CD4-positive, alpha-beta T cell treated with Interleukin-10 for 1 hour (primary cell): Measurements from ENCODE around the gene CD2.

ENCODE experiments used
- DNase-seq: peaks from one replicate; pipeline ENCODE4 v3.0.0-alpha.2; 2020

CD2 gene

DNA sequence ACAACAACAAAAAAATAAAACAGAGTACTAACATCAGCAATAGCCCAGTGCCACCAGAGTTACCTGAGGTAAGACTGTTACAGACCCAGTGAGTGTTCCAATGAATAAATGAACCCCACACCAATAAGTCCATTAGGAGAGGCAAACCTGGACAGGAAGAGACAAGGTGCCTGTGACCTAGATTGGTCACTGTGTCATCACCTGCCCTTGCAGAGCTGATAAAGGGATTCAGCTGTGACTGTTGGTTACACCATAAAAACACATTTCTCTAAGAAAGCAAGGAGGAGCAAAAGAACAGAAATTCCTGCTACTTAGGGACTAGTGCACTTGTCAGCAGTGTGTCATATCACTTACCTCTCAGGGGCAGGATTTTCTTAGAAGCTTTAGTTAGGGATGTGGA is 37.5 kb downstream of the CD2 start:
- DNase-seq, result no peak

- DNase-seq, result no peak
Measured at GRCh38 chr1:116793357-116793935, 39.2 kb downstream of the CD2 start.

DNA sequence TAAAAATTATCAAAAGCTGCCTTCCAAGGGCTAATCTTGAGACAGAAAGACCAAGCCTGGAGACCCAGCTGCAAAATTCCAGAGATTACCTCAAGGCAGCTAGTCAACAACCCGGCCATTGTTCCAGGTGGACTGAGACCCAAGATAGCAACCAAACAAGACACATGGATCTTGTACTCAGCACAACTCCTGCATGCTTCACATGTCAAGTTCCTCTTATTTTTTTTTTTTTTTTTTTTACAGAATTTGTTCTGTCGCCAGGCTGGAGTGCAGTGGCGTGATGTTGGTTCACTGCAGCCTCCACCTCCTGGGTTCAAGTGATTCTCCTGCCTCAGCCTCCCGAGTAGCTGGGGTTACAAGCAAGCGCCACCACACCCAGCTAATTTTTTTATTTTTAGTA is 40.1 kb downstream of the CD2 start:
- DNase-seq, result no peak

DNA sequence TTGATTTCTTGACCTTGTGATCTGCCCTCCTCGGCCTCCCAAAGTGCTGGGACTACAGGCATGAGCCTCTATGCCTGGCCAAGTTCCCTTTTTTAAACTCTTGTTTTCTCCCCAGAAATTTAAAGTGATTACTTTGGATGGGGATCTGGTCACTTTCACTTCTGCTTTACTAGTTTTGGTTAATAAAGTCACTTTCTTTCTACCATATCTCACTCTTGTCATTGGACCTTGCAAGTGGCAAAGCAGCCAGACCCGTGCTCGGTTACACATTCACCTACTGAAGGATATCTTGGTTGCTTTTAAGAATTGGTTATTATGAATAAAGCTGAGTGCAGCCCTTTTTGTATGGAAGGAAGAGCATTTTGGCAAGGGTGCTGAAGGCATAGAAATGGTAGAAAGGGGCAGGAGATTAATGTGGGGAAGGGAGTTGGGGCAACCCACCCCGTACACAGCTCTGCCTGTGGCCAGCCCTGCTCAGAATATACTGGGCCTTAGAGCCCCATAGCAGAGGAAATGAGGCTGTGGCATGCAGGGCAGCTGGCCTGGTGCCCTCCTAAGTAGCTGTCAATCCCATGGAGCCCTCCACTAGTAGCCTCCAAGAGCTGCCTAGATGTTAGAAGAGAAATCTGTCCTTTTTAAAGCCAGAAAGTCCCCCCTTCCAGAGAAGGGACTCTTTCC is 40.7 kb downstream of the CD2 start:
- DNase-seq, result no peak

DNA sequence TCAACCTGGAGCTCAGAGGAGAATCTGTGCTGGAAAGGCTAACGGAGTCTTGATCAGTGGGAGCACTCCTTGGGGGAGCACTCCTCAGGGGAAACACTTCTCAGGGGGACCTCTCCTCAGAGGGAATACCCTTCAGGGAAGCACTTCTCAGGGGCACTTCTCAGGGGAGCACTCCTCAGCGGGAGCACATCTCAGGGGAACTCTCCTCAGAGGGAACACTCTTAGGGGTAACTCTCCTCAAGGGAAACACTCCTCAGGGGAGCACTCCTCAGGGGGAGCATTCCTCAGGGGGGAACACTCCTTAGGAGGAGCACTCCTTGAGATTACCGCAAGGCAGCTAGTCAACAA is 41.2 kb downstream of the CD2 start:
- DNase-seq, result no peak

- peak; percentile 34 for DNase-seq
Measured at GRCh38 chr1:116804736-116805135, 50.5 kb downstream of the CD2 start.

DNA sequence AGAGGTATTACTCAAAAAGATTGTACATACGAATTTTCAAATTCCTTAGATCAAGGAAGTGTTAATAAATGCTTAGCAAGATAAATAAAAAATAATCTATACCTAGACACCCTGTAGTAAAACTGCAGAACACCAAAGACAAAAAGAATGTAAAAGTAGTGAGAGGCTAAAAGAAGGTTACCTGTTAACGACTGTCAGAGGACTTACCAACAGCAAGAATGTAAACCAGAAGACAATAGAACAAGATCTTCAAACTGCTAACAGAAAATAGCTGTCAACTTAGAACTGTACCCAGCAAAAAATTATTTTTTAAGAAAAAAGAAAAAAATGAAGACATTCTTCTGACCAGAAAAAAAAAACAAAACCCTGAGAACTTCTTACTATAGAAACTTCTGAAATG is 51.2 kb downstream of the CD2 start:
- no peak for DNase-seq

DNA sequence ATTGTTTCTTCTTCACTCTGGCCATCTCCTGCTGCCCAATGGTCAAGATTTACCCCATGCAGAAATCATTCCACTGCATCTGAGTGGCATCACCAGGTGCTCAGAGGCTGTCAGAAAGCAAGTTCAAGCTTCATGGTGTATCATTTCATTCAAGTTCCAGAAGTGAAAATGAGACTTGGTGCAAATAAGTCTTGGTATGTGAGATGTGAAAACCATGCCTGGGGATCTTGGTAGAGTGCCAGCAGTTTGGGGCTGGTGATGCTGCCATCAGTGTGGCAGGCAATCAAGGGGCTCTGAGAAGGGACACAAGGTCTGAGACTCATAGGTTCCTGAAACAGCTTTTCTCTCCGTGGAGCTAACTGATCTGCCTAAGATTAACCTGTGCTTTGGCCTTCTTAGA is 52.0 kb downstream of the CD2 start:
- DNase-seq, result peak; percentile 71

GRCh38 chr1:116806671-116807070 is 52.4 kb downstream of the CD2 start:
- no peak for DNase-seq

DNA sequence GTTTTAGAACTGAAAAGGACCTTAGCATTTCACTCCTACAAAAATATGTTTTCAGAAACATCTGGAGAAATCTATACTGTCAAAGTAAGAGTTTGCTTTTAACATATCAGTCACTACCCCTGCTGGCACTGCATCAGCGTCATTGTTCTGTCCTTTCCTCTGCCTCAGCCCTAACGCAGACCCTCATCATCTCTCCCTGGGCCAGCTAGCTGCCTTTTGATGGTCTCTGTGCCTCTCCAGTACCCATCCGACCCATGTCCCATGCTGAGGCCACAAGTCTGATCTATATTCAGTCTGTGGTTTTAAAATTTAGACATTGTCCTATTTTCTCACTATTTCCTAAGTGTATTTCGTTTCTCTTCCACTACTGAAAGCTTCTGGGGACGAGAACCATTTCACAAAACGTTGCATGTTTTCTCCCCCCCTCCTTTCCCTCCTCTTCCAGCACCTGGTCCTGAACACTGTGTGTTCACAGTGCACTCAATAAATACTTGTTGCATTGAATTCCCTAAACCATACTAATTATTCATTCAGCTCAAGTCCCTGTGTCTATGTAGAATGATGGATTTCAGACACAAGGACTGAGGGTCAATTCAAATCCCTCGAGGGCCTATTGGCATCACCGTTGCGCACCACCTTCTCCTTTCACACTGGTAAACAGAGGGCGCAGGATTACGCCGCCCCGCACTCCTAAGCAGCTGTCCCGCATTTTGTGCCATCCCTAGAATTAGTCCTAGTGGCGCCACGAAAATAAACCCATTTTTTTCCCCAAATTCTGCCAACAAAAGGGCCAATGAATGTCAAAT is 53.4 kb downstream of the CD2 start:
- DNase-seq, result peak; percentile 39

GRCh38 chr1:116808200-116808847 is 54.1 kb downstream of the CD2 start:
- peak; percentile 47 for DNase-seq

DNA sequence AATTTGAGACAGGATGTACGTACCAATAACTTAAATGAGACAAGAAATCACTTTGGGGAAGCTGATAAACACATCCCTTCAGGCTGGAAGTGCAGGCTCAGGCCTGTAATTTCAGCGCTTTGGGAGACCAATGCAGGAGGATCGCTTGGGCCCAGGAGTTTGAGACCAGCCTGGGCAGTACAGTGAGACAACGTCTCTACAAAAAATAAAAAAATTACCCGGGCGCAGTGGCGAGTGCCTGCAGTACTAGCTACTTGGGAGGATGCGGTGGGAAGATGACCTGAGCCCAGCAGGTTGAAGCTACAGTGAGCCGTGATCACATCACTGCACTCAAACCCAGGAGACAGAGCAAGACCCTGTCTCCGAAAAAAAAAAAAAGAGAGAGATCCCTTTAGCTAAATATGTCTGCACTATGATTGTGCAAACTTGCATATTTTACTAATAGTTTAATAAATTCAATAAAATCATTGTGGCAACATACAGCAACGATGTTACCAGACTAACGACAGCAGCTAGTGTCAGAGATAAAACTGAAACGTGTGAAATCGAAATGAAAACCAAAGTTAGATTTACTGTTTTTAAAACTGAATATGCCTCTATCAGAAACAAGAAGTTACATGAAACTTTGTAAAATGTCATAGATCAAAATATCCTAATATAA is 54.7 kb downstream of the CD2 start:
- DNase-seq, result peak; percentile 58

GRCh38 chr1:116811321-116811720 is 57.1 kb downstream of the CD2 start:
- no peak for DNase-seq

GRCh38 chr1:116814926-116815723 is 60.9 kb downstream of the CD2 start:
- no peak for DNase-seq

GRCh38 chr1:116817582-116818064 is 63.4 kb downstream of the CD2 start:
- DNase-seq, result peak; percentile 85
